SK-N-SH treated with all-trans-retinoic acid at 6 μM for 48 hours (cell line): ENCODE measurements around the gene HBS1L.

Experiments used
- OSR1 ChIP-seq: fragments of 250-450 bp; sonication (Bioruptor Pico); IDR thresholded peaks from 2 replicates; pipeline ENCODE4 v1.8.0; 2022; ENCODE audit warnings: moderate library complexity, mild to moderate bottlenecking, inconsistent platforms
- PATZ1 ChIP-seq: fragments of 250-450 bp; sonication (Bioruptor Pico); IDR thresholded peaks from 2 replicates; pipeline ENCODE4 v1.8.0; 2020; ENCODE audit warnings: mild to moderate bottlenecking, moderate library complexity, borderline replicate concordance
- RARB ChIP-seq: fragments of 250-450 bp; sonication (Bioruptor Pico); IDR thresholded peaks from 2 replicates; pipeline ENCODE4 v1.8.0; 2021; ENCODE audit warnings: mild to moderate bottlenecking, moderate library complexity
- TOX ChIP-seq: fragments of 250-450 bp; sonication (Bioruptor Pico); IDR thresholded peaks from 2 replicates; pipeline ENCODE4 v1.8.0; 2021; ENCODE audit warnings: mild to moderate bottlenecking, moderate library complexity, borderline replicate concordance
- ZNF8 ChIP-seq: fragments of 450-650 bp; formaldehyde crosslinking; IDR thresholded peaks from 2 replicates; pipeline ENCODE4 v1.5.0; 2020; ENCODE audit warnings: mild to moderate bottlenecking, moderate library complexity

GRCh38 chr6:134983823-134984222 is 70.8 kb downstream of the HBS1L start:
- TF ChIP-seq PATZ1 (CRISPR knock-in tag): no peak
- no peak for TF ChIP-seq RARB (CRISPR knock-in tag)
- no peak for TF ChIP-seq TOX
- no peak for TF ChIP-seq OSR1 (CRISPR knock-in tag)
- TF ChIP-seq ZNF8: no peak
